Peyer's patch (tissue), 4 donors: ENCODE measurements around the gene MAGIX.
A peak's percentile ranks its signal among the peaks of the same experiment; 100 is the strongest.

Experiments used
- POLR2A ChIP-seq, 2 donors: fragments of 450-650 bp; IDR thresholded peaks; one replicate each; pipeline ENCODE4 v1.5.1; 2017; ENCODE audit warnings: antibody characterized with exemption in 2 of 2, mild to moderate bottlenecking in 2 of 2, moderate library complexity in 2 of 2
- TF ChIP-seq, protein P1 (sequence below), 6 experiments: fragments of 450-650 bp in 4 of 6; fragments of 200-600 bp in 2 of 6; sonication (generic) in 1 of 6; IDR thresholded peaks; one replicate each; pipeline ENCODE4 v1.5.1; 2017 to 2019; ENCODE audit warnings: antibody characterized with exemption in 6 of 6, mild to moderate bottlenecking in 3 of 6, moderate library complexity in 1 of 6

DNA sequence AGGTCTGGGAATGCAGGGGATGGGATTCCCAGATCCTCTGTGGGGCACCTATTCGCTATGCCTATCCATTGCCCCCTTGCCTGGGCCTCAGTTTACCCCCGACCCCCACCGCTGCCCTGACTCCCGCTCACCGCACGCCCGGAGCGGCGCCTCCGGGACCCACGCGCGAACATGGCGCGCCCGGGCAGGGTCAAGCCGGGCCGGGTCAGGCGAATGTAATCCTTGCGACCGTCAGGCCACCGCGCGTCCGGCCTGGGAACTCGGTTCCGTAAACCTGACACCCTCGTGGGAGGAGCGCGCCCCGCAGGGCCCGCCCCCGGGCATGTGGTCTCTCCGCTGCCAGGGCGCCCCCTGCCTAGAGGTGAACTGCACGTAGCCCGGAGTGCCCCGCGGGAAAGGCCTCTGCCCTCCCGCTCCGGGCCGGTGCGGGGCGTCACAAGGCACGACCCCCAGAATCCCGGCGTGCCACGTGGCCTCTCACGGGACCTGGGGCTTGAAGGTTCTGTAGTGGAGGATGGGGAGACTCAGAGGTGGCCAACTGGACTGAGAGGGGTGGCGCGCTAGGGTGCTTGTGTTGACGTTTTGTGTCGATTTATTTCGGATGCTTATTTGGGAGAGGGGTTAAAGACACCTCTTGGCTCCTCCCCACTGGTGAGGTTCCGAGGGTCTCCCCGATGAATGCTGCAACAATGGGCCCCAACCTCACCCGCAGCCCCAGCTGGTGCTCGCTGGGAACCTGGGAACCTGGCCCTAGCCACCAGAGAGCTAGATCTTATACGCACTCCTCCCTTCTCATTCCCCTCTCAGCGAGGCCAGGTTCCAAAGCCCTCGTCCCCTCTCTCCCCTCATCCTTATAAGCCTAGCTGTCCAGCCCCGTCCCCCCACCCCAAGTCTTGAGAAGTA is 23.8 kb downstream of the MAGIX start, which contains the start of gene PRICKLE3:
- TF ChIP-seq, protein P1, sequence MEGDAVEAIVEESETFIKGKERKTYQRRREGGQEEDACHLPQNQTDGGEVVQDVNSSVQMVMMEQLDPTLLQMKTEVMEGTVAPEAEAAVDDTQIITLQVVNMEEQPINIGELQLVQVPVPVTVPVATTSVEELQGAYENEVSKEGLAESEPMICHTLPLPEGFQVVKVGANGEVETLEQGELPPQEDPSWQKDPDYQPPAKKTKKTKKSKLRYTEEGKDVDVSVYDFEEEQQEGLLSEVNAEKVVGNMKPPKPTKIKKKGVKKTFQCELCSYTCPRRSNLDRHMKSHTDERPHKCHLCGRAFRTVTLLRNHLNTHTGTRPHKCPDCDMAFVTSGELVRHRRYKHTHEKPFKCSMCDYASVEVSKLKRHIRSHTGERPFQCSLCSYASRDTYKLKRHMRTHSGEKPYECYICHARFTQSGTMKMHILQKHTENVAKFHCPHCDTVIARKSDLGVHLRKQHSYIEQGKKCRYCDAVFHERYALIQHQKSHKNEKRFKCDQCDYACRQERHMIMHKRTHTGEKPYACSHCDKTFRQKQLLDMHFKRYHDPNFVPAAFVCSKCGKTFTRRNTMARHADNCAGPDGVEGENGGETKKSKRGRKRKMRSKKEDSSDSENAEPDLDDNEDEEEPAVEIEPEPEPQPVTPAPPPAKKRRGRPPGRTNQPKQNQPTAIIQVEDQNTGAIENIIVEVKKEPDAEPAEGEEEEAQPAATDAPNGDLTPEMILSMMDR (IDR thresholded peaks at IDR 0.05) = peak in 5 of 6 experiments; percentile 30 to 44 (median 38)
- TF ChIP-seq POLR2A (IDR thresholded peaks at IDR 0.05) = peak; percentile 29 to 61
